ENCODE results near the gene CAMTA1.
A peak's percentile ranks its signal among the peaks of the same experiment; 100 is the strongest.

The CAMTA1 gene

DNA sequence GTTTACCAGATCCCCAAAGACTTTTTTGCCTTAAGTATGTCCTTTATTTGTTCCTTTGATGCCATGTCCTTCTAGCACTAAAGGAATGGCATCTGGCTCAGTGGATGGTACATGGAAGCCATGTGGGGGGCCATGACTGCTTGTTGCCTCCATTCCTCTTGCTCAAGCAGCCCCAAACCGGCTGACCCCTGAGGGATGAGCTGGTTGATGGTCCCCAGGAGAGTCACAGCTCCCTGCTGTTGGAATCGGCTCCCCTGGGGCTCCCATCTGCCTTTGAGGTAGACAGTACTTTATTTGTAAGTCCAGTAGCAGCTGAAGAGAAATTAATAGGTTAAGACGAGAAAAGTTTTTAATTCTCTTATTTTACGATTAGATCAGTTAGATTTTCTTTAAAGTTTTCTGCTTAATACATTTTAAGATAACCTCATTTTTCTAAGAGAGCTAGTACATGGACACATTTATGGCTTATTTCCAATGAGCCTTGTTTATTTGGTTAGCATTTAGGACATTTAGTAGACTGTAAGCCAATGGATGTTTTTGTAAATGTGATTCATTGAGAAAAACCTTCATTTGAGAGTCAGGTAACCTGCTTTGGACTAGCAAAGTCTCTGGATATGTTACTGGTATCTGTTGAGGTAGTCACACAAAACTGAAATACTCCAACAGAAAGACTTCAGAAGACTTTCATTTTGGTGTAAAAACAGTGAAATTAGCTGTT, 88.2 kb downstream of the CAMTA1 start:
- DNase-seq (ENCODE audit: low read depth) = no peak

- DNase-seq (ENCODE audit: low read depth) = no peak
Measured at GRCh38 chr1:6874298-6874697, 89.0 kb downstream of the CAMTA1 start.

DNA sequence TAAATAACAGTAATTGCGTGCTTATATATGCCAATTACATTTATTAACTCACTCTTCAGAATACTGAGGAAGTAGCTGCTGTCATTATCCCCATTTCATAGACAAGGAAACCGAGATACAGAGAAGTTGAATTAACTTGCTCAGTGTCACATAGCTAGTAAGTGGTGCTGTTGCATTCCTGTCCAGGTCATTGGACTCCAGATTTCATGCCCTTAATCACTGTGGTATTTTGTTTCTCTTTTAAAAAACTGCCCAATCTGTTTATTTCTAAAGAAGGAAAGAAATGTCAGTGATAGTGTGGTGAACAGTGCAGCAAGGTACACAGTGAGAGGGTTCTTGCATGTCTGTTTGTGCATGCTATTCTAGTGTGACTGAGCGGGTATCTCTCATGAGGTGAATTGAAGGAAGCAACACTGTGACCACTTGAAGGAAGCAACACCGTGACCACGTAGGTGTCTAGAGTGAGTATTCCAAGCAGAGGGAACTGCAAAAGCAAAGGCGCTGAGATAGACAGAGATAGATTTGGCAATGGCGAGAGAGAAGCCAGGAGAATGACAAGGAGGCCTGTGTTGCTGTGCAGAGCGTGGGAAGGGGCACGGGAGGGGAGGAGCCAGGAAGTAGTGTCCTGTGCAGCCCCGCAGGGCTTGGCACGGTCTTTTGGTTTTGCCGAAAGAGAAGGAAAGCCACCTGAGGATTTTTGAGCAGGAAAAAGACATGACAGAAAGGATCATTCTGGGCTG, 95.9 kb downstream of the CAMTA1 start:
- no peak for DNase-seq (ENCODE audit: low read depth)

DNA sequence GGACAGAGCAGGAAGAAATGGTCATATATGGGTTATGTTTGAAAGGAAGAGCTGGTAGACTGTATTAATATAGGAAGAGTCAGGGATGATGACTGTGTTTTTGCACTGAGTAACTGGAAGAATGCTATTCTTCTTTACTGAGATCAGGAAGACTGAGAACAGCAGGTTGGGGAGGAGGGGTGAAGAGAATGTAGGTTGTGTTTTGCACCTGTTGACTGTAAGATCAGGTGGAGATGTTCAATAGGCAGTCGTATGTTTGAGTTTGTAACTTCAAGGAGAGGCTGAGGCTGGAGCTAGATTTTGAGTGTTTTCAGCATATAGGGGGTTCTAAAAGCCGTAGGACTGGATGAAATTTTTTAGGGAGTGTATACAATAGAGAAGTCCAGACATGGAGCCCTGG, 97.2 kb downstream of the CAMTA1 start:
- DNase-seq (ENCODE audit: low read depth) = no peak

DNA sequence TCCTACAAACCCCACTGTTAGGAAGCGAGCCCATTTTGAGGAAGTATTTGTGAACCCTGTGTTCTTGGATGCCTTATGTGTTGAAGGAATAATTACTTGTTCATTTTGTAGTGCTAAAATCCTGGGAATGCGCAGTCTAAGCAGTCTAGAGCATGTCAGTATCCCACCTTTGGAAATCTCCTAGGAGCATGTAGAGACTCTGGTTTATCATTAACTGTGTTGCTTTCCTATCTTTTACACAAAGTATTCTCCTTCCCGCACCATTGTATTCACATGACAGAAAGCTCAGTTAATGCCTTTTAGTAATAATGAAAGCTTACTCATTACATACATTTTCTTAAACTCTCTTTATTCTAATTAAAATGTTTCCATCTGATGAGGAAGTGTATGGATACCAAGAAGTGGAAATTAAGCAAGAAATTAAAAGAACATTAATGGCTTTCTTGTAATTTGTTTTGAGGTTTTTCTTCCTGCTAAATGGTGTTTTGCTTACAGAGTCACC, 99.4 kb downstream of the CAMTA1 start:
- no peak for DNase-seq (ENCODE audit: low read depth)

GRCh38 chr1:6885426-6885825, 100.2 kb downstream of the CAMTA1 start:
- no peak for DNase-seq (ENCODE audit: low read depth)

- DNase-seq (ENCODE audit: low read depth) = no peak
Measured at GRCh38 chr1:6886523-6886922, 101.3 kb downstream of the CAMTA1 start.

GRCh38 chr1:6888268-6888667, 103.0 kb downstream of the CAMTA1 start:
- no peak for DNase-seq (ENCODE audit: low read depth)

- no peak for DNase-seq (ENCODE audit: low read depth)
Measured at GRCh38 chr1:6888870-6889269, 103.6 kb downstream of the CAMTA1 start.

GRCh38 chr1:6889875-6890480, 104.7 kb downstream of the CAMTA1 start:
- peak; percentile 23 for DNase-seq (ENCODE audit: low read depth)

DNA sequence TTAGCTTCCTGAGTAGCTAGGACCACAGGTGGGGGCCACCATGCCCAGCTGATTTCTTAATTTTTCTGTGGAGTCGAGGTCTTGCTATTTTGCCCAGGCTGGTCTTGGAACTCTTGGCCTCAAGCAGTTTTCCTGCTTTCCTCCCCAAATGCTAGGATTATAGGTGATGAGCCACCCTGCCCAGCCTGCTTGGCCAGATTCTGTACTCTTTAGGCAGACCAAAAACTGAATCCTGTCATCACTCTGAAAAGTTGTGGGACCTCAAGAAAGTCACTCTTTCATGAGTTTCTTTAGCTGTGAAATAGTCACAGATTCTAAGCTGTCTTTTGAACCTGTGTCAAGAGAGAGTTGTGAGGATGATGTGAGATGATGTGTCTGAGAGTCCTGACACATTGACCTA, 105.4 kb downstream of the CAMTA1 start:
- DNase-seq (ENCODE audit: low read depth) = no peak

GRCh38 chr1:6891781-6892579, 106.7 kb downstream of the CAMTA1 start:
- DNase-seq (ENCODE audit: low read depth) = no peak

GRCh38 chr1:6893388-6893787, 108.1 kb downstream of the CAMTA1 start:
- no peak for DNase-seq (ENCODE audit: low read depth)

DNA sequence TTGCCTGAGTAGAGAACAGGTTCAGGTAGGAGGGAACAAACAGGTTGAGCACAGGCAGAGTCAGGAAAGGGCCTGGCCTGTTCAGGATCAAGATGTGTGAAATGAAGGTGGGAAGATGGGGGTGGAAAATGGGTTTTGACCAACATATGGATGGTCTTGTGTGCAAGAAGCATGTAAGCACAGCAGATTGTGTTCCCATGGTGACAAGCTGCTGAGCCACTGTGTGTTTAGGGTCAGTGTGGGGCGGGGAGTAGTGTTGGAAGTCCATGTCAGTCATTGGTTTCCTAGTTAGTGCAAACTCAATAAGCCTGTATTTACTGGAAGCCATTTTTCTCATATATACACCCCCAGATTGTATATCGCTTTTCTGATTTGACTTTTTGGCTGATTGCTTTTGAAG, 111.9 kb downstream of the CAMTA1 start:
- no peak for DNase-seq (ENCODE audit: low read depth)

GRCh38 chr1:6898974-6899539, 113.8 kb downstream of the CAMTA1 start:
- DNase-seq (ENCODE audit: low read depth) = no peak

DNA sequence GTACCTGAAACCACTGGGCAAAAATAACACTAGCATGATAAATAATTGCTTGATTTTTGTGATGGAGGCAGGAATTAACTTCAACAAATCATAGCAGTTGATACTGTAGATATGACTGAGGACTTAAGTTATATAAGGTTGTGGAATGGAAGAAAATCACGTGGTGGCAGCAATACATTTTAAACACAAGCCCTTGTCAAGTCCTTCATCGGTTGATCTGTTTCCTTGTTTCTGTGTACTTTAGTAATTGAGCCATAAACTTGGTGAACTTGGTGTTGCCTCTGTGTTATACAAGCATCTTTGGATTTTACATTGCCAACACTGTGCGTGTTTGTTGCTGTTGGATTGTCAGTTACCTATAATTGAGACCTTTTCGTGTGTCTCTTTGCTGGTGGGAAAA, 114.4 kb downstream of the CAMTA1 start:
- no peak for DNase-seq (ENCODE audit: low read depth)

- DNase-seq (ENCODE audit: low read depth) = no peak
Measured at GRCh38 chr1:6902153-6902552, 116.9 kb downstream of the CAMTA1 start.

DNA sequence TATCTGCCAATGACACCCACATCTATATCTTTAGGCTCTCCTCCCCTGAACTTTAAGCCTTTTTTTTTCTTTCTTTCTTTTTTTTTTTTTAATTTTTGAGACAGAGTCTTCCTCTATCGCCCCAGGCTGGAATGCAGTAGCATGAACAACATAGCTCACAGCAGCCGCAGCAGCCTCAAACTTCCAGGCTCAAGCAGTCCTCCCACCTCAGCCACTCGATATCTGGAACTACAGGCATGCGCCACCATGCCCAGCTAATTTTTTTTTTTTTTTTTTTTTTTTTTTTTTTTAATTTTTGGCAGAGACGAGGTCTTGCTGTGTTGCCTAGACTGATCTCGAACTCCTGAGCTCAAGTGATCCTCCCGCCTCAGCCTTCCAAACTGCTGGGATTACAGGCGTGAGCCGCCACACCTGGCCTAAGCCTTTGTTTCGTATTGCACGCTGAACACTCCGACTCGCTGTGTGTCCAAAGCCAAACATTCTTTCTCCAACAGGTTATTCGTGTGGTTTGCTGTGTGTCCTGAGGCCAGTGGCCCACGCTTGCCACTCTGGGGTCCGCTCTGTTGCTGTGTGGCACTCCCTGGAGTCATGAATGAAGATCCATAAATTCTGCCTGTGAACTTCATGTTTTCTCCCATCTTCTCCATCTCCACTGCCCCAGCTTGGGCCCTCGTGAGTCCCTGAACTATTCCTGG, 119.4 kb downstream of the CAMTA1 start:
- no peak for DNase-seq (ENCODE audit: low read depth)

DNA sequence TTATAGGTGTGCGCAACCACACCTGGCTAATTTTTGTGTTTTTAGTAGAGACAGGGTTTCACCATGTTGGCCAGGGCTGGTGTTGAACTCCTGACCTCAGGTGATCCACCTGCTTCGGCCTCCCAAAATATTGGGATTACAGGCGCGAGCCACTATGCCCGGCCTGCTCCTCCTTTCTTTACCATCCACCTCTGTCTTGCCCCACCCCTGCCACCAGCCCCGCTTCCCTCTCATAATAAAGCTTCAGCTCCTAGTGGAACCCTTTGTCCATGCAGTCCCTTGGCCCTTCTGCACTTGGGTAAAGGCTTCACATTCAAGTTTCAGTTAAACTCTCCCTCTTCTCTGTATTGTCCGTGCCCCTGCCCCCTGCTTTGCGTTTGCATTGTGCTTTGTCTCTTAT, 120.1 kb downstream of the CAMTA1 start:
- no peak for DNase-seq (ENCODE audit: low read depth)

GRCh38 chr1:6905790-6906189, 120.5 kb downstream of the CAMTA1 start:
- DNase-seq (ENCODE audit: low read depth) = no peak

DNA sequence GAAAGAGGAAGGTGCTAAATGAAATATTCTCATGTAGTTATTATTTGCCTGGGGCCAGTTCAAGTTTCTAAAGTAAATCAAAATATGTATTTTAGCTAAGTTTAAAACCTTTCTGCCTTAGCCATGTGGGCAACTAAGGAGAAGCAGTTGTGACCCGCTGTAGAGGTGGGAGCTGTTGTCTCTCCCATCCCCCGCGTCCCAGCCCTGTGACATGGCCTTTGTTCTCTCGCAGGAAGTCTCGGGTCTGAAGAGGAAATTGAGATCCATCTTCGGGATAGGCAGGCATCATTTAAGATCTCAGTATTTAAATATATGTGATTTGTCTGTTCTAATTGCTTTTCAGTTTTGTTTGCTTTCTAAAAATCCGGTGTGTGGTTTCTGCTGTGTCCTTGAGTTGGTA, 121.5 kb downstream of the CAMTA1 start:
- no peak for DNase-seq (ENCODE audit: low read depth)
